ENCODE measurements around the gene SLC7A11. TPM values are rescaled to one million over a fixed set of nuclear protein-coding genes. Genes with fewer than 3 reads are reported as not detected.

The SLC7A11 gene
- total and polyA plus RNA-seq, 2 of the 4 experiments (the other 2 are of a cell fraction) = 8.3 to 24.7 TPM

DNA sequence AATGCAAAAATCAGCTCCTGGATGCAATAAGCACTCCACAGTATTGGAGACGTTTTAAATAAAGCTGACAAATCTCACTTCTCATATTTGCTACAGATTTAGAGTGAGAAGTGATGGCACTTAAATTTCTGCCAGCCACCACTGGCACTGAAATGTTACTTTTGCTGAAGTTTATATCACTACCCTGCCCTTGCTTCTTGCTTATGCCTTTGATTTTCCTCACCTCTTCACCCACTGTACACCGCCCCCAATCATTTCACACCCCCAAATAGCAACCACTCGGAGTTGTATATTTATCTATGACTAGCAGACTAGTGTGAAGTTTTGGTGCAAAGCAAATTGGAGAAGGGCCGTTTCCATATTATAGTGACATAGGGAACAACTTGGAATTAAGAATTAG is 19.9 kb upstream of the SLC7A11 start:
- Histone ChIP-seq H3K4me1 (ENCODE audit: control insufficient read depth, insufficient read depth, low read length) (no peaks in the 10 kb centered on the region; the same call in 1 of the 2 replicates), H3K4me3 (ENCODE audit: insufficient read depth, low read depth, low read length) (no peak overlapping the region), H2BK5ac (ENCODE audit: low read depth, low read length, poor library complexity, severe bottlenecking) (no peak overlapping the region), H3K14ac (replicated peaks; ENCODE audit: low read depth, low read length) (no peak overlapping the region), H3K56ac (ENCODE audit: extremely low read depth, insufficient read depth, low read length) (no peak overlapping the region), H3K27me3 (ENCODE audit: control insufficient read depth, insufficient read depth, low read length) (no peaks in the 10 kb centered on the region), H4K5ac (ENCODE audit: low read depth, low read length) (no peak overlapping the region), H3K23ac (ENCODE audit: low read depth, low read length) (no peak overlapping the region), H3K27ac (ENCODE audit: insufficient read depth, low read length) (no peak overlapping the region), H2BK15ac (ENCODE audit: low read depth, low read length) (no peak overlapping the region), H4K91ac (ENCODE audit: insufficient read depth, low read depth, low read length) (no peak overlapping the region), H3K79me1 (ENCODE audit: low read depth in 1 of 2, low read length in 2 of 2) (no peaks in the 10 kb centered on the region), H2BK20ac (ENCODE audit: low read depth, low read length) (no peak overlapping the region), H3K9me1 (ENCODE audit: insufficient read depth, low read length) (no peaks in the 10 kb centered on the region), H3K4me2 (ENCODE audit: low read depth, low read length) (no peak overlapping the region), H2AK5ac (ENCODE audit: low read depth, low read length) (no peak overlapping the region), H3K36me3 (ENCODE audit: control insufficient read depth, insufficient read depth, low read length) (no peaks in the 10 kb centered on the region), H2AFZ (replicated peaks; ENCODE audit: low read length, poor library complexity) (no peak overlapping the region), H3K18ac (ENCODE audit: low read depth, low read length) (no peak overlapping the region), H2BK120ac (ENCODE audit: low read depth, low read length) (no peak overlapping the region), H4K20me1 (ENCODE audit: insufficient read depth, low read length) (no peaks in the 10 kb centered on the region), H2AK9ac (replicated peaks; ENCODE audit: low read depth, low read length, poor library complexity) (no peak overlapping the region), H3K9ac (ENCODE audit: low read depth, low read length) (no peak overlapping the region), H3K9me3 (ENCODE audit: control insufficient read depth, insufficient read depth, low read length) (no peaks in the 10 kb centered on the region), H3K4ac (ENCODE audit: low read depth, low read length) (no peak overlapping the region), H4K8ac (ENCODE audit: low read depth in 2 of 2, low read length in 2 of 2) (no peak overlapping the region)
- dilution Hi-C loops (cut with HindIII; ENCODE audit: low sequenced_read_pairs, unreplicated experiment) (no loop called here), intact Hi-C loops (cut with micrococcal nuclease) (no loop called here), in situ Hi-C loops (cut with MboI; ENCODE audit: low sequenced_read_pairs) (no loop called here)
- DNase-seq (no peak), ATAC-seq (ENCODE audit: low read depth) (no peak)
- no TSS peak for BruUV-seq (replicated peaks)
- CTCF ChIA-PET = no interaction called here
- WGBS, 2 experiments (ENCODE audit: extremely low coverage in 2 of 2, insufficient read length in 1 of 2) = no CpG with 5 or more reads among the region's 4 CpGs
- TF ChIP-seq SMC3 (IDR thresholded peaks at IDR 0.05; ENCODE audit: low read depth, low read length) (no peak), MXI1 (IDR thresholded peaks at IDR 0.05; ENCODE audit: borderline replicate concordance, low read depth, low read length) (no peak), BHLHE40 (IDR thresholded peaks at IDR 0.05; ENCODE audit: low read depth, low read length) (no peak)
- TF ChIP-seq, protein P1, sequence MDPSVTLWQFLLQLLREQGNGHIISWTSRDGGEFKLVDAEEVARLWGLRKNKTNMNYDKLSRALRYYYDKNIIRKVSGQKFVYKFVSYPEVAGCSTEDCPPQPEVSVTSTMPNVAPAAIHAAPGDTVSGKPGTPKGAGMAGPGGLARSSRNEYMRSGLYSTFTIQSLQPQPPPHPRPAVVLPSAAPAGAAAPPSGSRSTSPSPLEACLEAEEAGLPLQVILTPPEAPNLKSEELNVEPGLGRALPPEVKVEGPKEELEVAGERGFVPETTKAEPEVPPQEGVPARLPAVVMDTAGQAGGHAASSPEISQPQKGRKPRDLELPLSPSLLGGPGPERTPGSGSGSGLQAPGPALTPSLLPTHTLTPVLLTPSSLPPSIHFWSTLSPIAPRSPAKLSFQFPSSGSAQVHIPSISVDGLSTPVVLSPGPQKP (IDR thresholded peaks at IDR 0.05; ENCODE audit: borderline replicate concordance, low read depth, low read length) = no peak
- POLR2A ChIA-PET (ENCODE audit: unreplicated experiment) = no interaction called here

Data from IMR-90 (cell line).